MCF 10A (cell line): Measurements from ENCODE around the gene NME5. TPM values are rescaled to one million over a fixed set of nuclear protein-coding genes. Genes with fewer than 3 reads are reported as not detected.

ENCODE experiments used
- BruUV-seq: library from RNA; stranded (reverse); fragments of 400-500 nt; replicated peaks from 2 replicates; lab custom pipeline; 2021; lab: Mats Ljungman, UMichigan
- CTCF ChIA-PET: fragments of 300-600 bp; sonication (Branson Sonifier 250); formaldehyde crosslinking; extraction: SDS; loops from one replicate; lab custom pipeline; 2021; ENCODE audit warnings: antibody characterized with exemption, inconsistent platforms; lab: Yijun Ruan, JAX
- POLR2A ChIA-PET: fragments of 300-600, 350-650 bp; sonication (Branson Sonifier 250); formaldehyde crosslinking; extraction: SDS; loops from one replicate; lab custom pipeline; 2020; ENCODE audit warnings: antibody characterized with exemption, inconsistent platforms; lab: Yijun Ruan, JAX
- DNase-seq: peaks from one replicate; pipeline ENCODE4 v3.0.0-alpha.2; 2018; ENCODE audit not compliant: unreplicated experiment
- H3K27ac Mint-ChIP-seq: one replicate; pipeline ENCODE4 v1.8.0; 2022; ENCODE audit warnings: mild to moderate bottlenecking, low read depth, mixed read lengths; ENCODE audit not compliant: unreplicated experiment
- H3K27me3 Mint-ChIP-seq: one replicate; pipeline ENCODE4 v1.8.0; 2022; ENCODE audit warnings: mixed read lengths; ENCODE audit not compliant: insufficient read depth, unreplicated experiment
- H3K36me3 Mint-ChIP-seq: one replicate; pipeline ENCODE4 v1.8.0; 2022; ENCODE audit warnings: mild to moderate bottlenecking, moderate library complexity, mixed read lengths; ENCODE audit not compliant: insufficient read depth, unreplicated experiment
- H3K4me1 Mint-ChIP-seq: one replicate; pipeline ENCODE4 v1.8.0; 2022; ENCODE audit warnings: mixed read lengths; ENCODE audit not compliant: insufficient read depth, unreplicated experiment
- H3K4me3 Mint-ChIP-seq: one replicate; pipeline ENCODE4 v1.8.0; 2022; ENCODE audit warnings: mild to moderate bottlenecking, moderate library complexity, mixed read lengths; ENCODE audit not compliant: unreplicated experiment
- H3K9me3 Mint-ChIP-seq: one replicate; pipeline ENCODE4 v1.8.0; 2022; ENCODE audit warnings: mixed read lengths; ENCODE audit not compliant: unreplicated experiment
- intact Hi-C: fragments of 100-400 bp; cut with micrococcal nuclease; formaldehyde crosslinking; loops from 2 replicates; pipeline ENCODE4 v1.14.1; 2022
- total RNA-seq: library from RNA; stranded (reverse); gene quantifications from 2 replicates; pipeline ENCODE4 v1.2.3, GENCODE V29; 2022
- TF ChIP-seq, protein P1 (sequence below): fragments of 200-600 bp; IDR thresholded peaks from one replicate; pipeline ENCODE4 v1.8.0; 2022; ENCODE audit warnings: antibody characterized with exemption, mild to moderate bottlenecking; ENCODE audit not compliant: unreplicated experiment

Gene NME5
- total RNA-seq, 1 experiment from 2014 or later, result not detected

DNA sequence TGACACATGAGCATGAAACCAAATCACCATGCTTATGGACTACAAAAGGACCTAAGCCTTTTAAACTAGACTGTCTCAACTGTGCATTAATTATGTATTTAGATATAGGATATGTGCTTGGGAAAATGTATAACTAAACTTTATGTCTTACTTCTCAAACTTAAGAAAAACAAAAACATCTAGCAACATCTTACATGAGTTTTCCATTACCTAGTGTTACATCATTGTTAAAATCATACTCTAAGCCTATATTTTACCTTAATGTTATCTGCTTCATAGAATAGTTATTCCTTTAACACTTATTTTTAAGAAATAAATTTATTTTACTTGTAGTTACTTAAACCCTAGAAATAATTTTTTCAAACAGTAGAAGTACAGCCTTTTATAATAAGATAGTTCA is 24.0 kb downstream of the NME5 start:
- Mint-ChIP-seq H3K9me3 (no peaks in the 10 kb centered on the region), H3K27me3 (peaks cover 20% of the 10 kb centered on the region), H3K36me3 (no peaks in the 10 kb centered on the region), H3K4me3 (no peak overlapping the region), H3K27ac (no peak overlapping the region), H3K4me1 (peaks cover 5% of the 10 kb centered on the region)
- TF ChIP-seq, protein P1, sequence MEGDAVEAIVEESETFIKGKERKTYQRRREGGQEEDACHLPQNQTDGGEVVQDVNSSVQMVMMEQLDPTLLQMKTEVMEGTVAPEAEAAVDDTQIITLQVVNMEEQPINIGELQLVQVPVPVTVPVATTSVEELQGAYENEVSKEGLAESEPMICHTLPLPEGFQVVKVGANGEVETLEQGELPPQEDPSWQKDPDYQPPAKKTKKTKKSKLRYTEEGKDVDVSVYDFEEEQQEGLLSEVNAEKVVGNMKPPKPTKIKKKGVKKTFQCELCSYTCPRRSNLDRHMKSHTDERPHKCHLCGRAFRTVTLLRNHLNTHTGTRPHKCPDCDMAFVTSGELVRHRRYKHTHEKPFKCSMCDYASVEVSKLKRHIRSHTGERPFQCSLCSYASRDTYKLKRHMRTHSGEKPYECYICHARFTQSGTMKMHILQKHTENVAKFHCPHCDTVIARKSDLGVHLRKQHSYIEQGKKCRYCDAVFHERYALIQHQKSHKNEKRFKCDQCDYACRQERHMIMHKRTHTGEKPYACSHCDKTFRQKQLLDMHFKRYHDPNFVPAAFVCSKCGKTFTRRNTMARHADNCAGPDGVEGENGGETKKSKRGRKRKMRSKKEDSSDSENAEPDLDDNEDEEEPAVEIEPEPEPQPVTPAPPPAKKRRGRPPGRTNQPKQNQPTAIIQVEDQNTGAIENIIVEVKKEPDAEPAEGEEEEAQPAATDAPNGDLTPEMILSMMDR, result no peak
- no TSS peak for BruUV-seq
- no peak for DNase-seq
- intact Hi-C loops, result no loop called here
- CTCF ChIA-PET, result interaction anchor here (0.6 kb wide), 1 partner anchor 13 kb away, joined by 3 read pairs; no protein-coding TSS in a partner anchor
- POLR2A ChIA-PET, result no interaction called here

DNA sequence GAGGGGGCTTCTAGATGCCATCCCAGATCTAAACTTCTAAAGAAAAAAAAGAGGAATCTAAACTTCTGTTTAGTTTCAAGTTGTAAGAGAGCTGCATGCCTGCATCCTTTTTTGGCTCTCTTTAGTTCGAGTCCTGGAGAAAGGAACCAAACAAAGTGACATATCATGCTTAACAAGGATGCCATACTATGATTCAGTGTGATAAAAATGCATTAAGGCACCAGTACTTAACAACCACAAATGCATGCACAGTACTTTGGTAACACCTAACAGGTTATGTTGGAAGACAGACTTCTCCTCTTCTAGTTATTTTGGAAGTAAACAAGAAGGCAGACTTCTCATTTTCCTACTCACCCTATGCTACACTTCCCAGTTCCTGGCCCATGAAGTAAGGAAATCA is 27.3 kb downstream of the NME5 start:
- Mint-ChIP-seq H3K27me3 (peaks cover 39% of the 10 kb centered on the region), H3K27ac (no peak overlapping the region), H3K4me1 (peaks cover 5% of the 10 kb centered on the region), H3K4me3 (no peak overlapping the region), H3K36me3 (no peaks in the 10 kb centered on the region), H3K9me3 (no peaks in the 10 kb centered on the region)
- TF ChIP-seq, protein P1, result no peak
- BruUV-seq, result no TSS peak
- CTCF ChIA-PET, result interaction anchor here (2.0 to 3.5 kb wide), 4 partner anchors 22 to 76 kb away, joined by 5 to 17 read pairs (median 10); no protein-coding TSS in a partner anchor
- intact Hi-C loops, result loop anchor here (2.0 kb wide), 1 partner anchor 35 kb away; no protein-coding TSS in a partner anchor
- POLR2A ChIA-PET, result interaction anchor here (0.7 kb wide), 1 partner anchor 491 kb away, joined by 3 read pairs; no protein-coding TSS in a partner anchor
- DNase-seq, result no peak

DNA sequence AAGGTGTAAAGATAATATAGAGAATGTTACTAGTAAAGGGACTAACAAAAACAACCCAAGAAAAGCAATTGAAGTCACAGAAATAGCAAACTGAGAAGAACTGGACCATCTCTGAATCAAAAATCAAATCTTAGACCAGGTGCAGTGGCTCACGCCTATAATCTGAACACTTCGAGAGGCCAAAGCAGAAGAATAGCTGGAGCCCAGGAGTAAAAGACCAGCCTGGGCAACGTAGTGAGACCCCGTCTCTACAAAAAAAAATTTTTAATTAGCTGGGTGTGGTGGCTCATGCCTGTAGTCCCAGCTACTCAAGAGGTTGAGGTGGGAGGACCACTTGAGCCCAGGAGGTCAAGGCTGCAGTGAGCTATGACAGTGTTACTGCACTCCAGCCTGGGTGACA is 28.0 kb downstream of the NME5 start:
- ChIA-PET POLR2A (interaction anchor here (0.6 kb wide), 1 partner anchor 213 kb away, joined by 3 read pairs; no protein-coding TSS in a partner anchor), CTCF (interaction anchor here (0.7 to 3.5 kb wide), 6 partner anchors 23 to 75 kb away, joined by 3 to 17 read pairs (median 6); no protein-coding TSS in a partner anchor)
- Mint-ChIP-seq H3K4me1 (peaks cover 5% of the 10 kb centered on the region), H3K9me3 (no peaks in the 10 kb centered on the region), H3K27ac (no peak overlapping the region), H3K27me3 (peaks cover 39% of the 10 kb centered on the region), H3K4me3 (no peak overlapping the region), H3K36me3 (no peaks in the 10 kb centered on the region)
- BruUV-seq, result no TSS peak
- intact Hi-C loops, result loop anchor here (2.0 kb wide), 1 partner anchor 34 kb away; no protein-coding TSS in a partner anchor
- TF ChIP-seq, protein P1, result no peak
- DNase-seq, result no peak

DNA sequence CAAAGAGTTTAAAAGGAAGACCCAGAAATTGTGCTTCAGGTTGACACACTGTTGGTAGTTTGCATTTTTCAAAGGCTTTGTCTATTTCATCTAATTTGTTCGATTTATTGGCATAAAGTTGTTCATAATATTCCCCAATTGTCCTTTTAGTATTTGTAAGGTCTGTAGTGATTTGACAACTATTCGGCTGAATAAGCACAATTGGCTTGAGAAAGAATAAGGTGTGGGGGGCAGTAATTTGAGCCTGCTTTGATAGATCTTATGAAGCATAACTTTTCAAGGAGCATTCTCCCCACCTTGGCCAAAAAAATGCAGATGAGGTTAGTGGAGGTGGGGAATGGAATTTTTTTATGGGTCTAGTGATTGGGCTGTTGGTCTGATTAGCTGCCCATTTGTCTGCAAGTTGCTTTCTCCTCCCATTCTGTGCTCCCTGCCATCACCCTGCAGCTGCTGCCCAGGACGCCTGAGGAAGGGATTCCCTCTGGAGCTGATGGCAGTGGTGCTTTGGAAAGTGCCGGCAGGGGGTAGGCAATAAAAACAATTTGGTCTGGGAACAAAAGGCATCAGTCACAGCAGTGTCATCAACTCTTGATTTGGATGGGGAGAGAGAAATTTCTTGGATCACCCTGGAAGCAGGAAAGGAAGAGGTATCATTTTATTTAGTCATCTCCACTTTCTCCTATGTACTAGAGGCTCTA is 28.8 kb downstream of the NME5 start:
- TF ChIP-seq, protein P1, result no peak
- no peak for DNase-seq
- Mint-ChIP-seq H3K36me3 (no peaks in the 10 kb centered on the region), H3K4me3 (no peak overlapping the region), H3K9me3 (no peaks in the 10 kb centered on the region), H3K27me3 (peaks cover 39% of the 10 kb centered on the region), H3K27ac (no peak overlapping the region), H3K4me1 (peaks cover 5% of the 10 kb centered on the region)
- intact Hi-C loops, result loop anchor here (2.0 kb wide), 1 partner anchor 34 kb away; no protein-coding TSS in a partner anchor
- no TSS peak for BruUV-seq
- POLR2A ChIA-PET, result no interaction called here
- CTCF ChIA-PET, result interaction anchor here (0.7 to 3.5 kb wide), 8 partner anchors 14 to 244 kb away, joined by 3 to 18 read pairs (median 6); no protein-coding TSS in a partner anchor
